GF-D8 (cell line): Measurements from ENCODE around the gene CCDC82.

Experiments used
- DNase-seq: peaks from one replicate; lab custom pipeline; 2025; lab: John Stamatoyannopoulos, UW

The CCDC82 gene

DNA sequence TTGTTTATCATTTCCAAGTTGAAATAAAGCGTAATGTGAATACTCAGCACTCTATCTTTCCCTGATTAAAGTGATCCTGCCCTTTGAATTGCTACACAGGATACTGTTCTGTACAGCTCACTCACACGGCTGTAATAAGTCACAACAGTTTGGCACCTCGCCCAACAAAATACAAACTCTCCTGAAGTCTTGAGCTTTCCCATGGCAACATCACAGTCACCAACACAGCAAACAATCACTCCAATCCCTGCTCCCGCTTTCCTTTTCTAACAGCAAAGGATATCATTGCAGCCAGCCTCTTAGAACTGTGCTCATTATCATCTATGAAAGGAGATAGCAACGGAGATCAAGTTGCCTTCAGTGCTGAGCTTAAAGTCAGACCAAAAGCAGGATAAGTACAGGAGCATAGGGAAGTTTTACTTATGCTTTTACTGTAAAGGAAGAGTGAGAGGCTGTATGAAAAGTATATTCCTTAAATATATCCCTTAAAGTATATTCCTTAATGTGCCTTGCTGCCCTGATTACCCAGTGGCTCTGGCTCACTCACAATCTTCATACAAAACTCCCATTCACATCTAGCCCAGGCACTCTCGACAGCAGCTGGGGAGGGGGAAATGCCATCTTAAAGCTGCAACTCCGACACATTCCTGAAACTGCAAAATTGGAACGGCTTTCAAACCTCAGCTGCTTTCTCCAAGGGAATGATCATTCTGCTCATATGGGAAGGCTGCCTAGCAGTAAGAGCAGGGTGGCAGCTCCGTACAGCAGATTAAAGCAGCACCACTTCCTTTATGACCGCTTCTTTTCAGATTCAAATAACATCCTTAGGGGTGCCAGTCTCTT lies 82.6 kb downstream of the CCDC82 start:
- no peak for DNase-seq

GRCh38 chr11:96306600-96306932 lies 83.1 kb downstream of the CCDC82 start:
- no peak for DNase-seq

GRCh38 chr11:96306071-96306470 lies 83.6 kb downstream of the CCDC82 start:
- no peak for DNase-seq

- no peak for DNase-seq
Observed at GRCh38 chr11:96303980-96304379, 85.7 kb downstream of the CCDC82 start.

DNA sequence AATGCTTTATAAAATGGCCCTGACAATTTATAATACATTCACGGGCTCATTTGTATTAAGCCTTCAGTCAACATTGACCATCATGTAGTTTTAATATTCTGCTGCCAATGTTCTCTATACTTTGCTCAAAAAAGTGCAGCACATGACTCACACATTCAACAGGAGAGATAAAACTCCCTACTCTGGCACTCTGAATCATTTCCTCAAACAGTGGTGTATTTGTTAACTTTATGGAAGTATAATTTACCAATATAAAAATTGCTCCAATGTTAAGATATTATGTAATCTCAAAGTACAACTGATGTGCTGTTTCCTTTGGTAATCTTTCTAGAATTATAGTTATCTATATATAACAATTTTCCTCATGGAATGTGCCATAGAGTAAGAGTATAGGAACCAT lies 86.6 kb downstream of the CCDC82 start:
- no peak for DNase-seq
